HG02588 (cell line): ENCODE data around the gene WTIP.
"Not testable (repeated sequence)": the region's sequence is repeated elsewhere in the genome, so short reads cannot be mapped to it uniquely, and the experiment has no call there.

ENCODE experiments used
- ATAC-seq: cut with Tn5 transposase; IDR thresholded peaks from one replicate; pipeline ENCODE4 v1.9.1; 2021; ENCODE audit warnings: mild to moderate bottlenecking, moderate library complexity; ENCODE audit not compliant: unreplicated experiment

The WTIP gene

DNA sequence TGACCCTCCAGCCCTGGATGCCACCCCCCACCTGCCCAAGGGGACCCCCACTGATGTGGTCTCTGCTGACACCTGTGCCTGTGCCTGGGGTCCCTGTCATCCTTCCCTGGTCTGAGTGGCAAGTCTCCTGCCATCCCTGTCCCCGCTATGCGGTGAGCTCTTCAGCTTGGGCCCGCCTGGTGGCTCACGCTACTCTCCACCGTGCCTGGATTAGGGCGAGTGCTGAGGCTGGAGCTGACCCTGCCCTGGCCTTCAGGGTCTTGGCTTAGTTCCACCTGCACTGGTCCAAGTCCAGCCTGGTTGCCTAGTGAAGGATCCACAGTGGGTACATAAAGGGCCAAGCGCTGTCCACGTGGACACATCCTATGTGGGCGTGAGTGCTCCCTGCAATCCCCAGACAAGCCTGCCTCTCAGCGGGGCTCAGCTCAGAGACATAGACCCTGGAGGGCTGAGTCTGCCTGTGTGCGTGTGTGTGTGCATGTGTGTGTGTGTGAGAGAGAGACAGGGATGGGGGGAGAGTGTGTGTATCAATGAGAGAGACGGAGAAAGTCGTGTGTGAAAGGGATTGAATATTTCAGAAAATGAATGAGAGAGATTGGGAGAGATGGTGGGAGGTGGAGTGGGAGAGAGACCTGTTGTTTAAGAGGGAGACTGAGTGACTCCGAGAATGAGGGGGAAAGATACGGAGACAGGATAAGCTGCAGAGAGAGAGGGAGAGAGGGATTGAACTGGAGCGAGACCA lies 22.1 kb downstream of the WTIP start:
- ATAC-seq = no peak

- no peak for ATAC-seq
Measured at GRCh38 chr19:34504273-34504808, 22.8 kb downstream of the WTIP start.

GRCh38 chr19:34504809-34505291 lies 23.3 kb downstream of the WTIP start:
- ATAC-seq = no peak

DNA sequence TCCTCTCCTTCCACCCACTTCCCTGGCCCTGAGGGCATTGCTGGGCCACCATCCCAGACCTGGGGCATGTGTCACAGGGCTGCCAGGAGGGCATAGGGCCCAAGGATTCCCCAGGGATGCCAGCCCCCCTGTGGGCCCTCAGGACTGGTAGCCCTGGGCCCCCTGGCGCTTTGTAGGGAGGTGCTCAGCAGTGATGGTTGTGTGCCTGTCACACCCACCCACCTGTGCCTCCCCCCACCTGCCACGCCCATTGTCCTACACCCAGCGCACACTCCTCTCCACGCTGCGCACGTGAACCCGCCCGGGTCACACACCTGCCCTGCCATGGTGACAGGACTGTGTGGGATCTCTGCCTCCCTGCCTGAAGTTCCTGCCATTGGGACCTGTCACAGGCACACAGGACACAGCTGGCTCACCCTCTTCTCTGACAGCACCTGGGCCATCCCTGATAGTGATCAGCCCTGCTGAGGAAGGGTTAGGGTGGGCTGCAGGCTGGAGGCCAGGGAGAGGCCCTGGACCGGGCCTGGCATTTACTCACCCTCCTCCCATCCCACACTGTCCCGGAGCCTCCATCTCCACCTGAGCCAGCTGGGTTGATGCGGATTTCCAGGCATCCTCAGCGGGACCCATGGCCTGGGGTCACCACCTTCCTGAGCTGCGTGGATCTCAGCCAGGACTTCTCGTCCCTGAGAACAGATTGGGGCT lies 23.9 kb downstream of the WTIP start:
- ATAC-seq = no peak

DNA sequence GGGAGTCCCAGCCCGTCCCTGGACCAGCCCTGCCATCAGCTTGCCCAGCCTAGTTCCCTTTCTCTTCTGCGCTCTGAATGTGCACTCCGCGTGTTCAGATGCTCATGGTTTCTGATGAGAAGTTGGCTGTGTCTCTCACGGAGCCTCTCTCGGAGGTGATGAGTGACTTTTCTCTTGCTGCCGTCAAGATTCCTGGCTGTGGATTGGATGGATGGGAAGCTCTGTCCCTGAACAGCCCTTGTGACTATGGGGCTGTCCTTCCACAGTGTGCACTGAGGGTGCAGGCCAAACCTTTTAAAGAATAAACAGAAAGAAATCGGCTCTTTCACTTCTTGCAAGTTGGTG lies 24.4 kb downstream of the WTIP start:
- no peak for ATAC-seq

GRCh38 chr19:34507414-34508067 lies 26.0 kb downstream of the WTIP start:
- no peak for ATAC-seq

GRCh38 chr19:34508540-34508939 lies 27.0 kb downstream of the WTIP start:
- ATAC-seq = no peak

DNA sequence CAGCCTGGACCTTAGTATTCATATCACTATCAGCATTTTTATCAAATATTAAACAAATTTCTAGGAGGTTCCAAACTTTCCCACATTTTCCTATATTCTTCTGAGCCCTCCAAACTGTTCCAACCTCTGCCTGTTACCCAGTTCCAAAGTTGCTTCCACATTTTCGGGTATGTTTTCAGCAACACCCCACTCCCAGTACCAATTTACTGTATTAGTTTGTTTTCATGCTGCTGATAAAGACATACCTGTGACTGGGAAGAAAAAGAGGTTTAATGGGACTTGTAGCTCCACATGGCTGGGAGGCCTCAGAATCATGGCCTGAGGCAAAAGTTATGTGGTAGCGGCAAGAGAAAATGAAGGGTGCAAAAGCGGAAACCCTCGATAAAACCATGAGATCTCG lies 29.3 kb downstream of the WTIP start:
- not testable (repeated sequence) for ATAC-seq

DNA sequence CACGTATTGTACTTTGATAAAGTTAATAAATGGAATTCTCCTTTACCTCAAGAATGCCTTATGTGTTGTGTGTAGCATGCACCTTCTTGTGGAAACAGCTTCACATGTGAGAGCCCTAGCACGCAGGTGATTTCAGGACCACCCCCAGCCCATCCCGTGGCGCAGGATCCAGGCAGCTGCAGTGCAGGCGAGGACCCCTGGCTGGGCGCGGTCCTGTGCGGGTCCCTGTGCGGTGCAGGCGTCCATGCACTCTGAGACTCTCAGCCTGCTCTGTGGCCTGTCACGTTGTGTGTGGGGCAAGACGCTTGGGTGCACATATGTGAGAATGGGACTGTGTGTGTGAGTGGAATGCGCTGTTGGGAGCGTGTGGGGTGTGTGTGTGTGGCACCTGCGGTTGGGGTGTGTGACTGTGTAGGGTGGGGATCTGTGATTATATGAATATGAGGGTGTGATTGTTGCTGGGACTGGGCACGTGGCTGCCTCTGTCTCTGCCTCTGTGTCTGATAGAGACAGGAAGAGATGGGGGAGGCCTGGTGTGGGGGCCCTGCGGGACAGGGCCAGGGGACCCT lies 30.8 kb downstream of the WTIP start:
- ATAC-seq = no peak

GRCh38 chr19:34513767-34514166 lies 32.2 kb downstream of the WTIP start:
- no peak for ATAC-seq

DNA sequence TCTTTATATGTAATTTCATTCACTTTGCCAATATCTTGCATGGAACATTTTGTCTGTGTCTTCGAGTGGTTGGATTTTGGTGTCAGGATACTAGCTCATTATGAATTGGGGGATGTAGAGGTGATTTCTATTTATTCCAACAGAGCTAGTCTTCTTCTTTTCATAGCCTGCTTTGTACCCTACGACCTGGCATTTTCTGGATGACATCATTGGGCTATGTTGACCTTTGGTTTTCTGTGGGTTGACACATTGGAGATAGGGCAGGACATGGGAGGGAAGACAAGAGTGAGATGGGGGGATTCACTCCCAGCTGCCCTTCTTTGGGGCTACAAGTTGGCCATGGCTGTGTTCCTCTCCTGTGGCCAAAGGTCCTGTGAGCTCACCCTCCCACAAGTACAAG lies 38.0 kb downstream of the WTIP start:
- ATAC-seq = no peak

GRCh38 chr19:34523408-34523807 lies 41.9 kb downstream of the WTIP start:
- no peak for ATAC-seq

- ATAC-seq = no peak
Measured at GRCh38 chr19:34525001-34525400, 43.4 kb downstream of the WTIP start.

DNA sequence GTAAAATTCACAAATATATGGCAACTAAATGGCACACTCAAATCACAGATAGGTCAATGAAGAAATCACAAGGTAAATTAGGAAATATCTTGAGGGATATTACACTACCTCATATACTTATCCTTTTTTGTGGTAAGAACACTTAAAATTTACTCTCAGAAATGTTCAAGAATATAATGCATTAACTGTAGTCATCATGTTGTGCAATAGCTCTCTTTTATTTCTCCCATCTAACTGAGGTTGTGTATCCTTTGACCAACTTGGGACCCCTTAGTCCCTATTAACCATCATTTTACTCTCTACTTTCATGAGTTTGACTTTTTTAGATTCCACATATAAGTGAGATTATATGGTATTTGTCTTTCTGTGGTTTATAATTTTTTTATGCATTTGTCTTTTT lies 52.6 kb downstream of the WTIP start:
- no peak for ATAC-seq

DNA sequence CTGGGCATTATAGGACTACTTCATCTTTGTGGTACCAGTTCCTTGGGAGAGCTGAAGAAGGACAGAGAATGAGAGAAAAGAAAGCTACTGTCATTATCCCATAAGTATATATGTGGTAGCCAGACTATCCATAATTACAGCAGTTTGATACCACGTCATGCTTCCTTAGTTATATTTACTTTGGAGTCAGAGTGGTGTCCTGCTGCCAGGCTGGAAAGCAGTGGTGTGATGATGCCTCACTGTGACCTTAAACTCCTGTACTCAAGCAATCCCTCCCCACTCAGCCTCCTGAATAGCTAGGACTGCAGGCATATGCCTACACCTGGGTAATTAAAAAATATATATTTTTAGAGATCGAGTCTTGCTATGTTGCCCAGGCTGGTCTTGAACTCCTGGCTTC lies 57.8 kb downstream of the WTIP start:
- ATAC-seq = no peak

DNA sequence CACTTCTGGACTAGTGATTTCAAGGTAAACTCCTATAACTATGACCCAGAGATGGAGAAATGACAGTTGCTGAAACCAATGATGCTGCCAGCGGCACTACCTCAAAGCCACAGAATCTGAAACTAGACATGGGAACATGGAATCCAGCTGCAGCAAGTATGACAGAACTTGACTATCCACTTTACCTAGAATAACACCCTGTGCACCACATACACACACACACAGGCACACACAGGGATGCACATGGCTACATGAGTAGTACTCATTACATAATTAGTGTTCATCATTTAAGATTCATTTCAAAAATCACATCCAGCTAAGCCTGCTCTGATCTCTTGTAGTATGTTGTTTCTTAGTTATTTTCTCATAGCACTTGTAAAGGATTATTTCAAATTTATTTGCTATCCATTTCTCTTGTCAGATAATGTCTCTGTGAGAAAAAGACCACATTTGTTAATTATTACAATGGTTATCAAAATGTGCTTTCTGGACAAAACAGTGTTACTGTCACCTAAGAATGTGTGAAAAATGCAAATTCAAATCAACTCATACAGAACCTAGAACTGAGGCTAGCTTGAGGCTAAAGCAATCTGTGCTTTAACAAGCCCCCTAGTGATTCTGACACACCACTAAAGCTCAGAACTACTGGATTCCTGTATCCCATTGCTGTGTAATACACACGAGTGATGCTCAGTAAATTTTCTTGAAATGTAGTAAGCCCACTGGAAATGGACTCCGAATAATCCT lies 59.4 kb downstream of the WTIP start:
- ATAC-seq = no peak

GRCh38 chr19:34549833-34550232 lies 68.3 kb downstream of the WTIP start:
- ATAC-seq = no peak

GRCh38 chr19:34555447-34555846 lies 73.9 kb downstream of the WTIP start:
- ATAC-seq = no peak

DNA sequence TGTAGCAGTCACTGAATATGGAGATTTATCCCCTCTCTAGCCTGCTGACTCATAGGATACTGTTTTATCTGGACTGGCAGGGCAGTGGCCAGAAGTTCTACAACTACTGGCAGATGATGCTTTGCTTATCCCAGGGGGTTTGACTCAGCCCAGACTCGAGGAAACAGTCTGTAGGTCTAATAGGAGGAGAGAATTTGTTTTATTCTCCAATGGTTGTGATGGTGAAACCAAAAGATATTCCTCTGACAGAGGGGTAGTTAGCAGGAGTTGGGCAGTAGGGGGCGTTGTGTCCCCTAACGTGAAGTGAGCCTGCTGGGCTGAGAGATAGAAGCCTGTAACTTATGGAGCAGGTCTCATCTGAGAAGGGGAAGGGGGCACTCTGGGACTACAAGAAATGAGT lies 74.9 kb downstream of the WTIP start:
- no peak for ATAC-seq

DNA sequence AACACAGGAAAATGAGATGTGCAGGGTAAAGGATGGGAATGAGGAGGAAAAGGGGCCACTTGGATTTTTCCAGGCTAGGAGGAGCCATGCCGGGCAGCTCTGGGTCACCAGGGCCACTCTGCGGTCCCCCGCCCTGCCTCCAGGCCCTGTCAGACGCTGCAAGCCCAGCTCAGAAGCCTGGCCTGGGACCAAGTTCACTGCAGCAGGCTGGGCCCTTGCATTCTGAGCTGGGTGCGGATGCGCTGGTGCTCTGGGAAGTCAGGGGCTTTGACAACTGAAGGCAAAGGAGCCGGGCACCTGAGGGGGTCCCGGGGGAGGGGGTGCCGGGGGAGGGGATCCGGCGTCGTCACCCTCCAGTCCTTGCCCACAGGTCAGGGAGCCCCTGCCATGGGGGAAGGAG lies 77.5 kb downstream of the WTIP start:
- no peak for ATAC-seq

DNA sequence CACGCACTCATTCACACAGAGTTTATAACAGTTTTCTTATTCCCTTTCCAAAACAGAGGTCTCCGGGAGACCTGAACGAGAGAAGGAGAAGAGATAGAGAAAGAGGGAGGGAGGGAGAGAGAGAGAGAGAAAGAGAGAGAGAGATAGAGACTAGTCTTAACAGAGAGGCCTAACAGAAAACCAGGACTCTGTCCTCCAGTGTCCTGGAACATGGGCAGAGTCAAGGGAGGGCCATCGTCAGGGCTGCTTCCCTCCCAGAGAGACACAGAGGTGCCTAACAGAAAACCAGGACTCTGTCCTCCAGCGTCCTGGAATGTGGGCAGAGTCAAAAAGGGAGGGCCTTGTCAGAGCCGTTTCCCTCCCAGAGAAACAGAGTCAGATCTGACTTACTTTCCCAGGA lies 78.7 kb downstream of the WTIP start:
- ATAC-seq = no peak
